ENCODE results near the gene ZBTB8B.
"Not testable (repeated sequence)": the region's sequence is repeated elsewhere in the genome, so short reads cannot be mapped to it uniquely, and the experiment has no call there.

The ZBTB8B gene

DNA sequence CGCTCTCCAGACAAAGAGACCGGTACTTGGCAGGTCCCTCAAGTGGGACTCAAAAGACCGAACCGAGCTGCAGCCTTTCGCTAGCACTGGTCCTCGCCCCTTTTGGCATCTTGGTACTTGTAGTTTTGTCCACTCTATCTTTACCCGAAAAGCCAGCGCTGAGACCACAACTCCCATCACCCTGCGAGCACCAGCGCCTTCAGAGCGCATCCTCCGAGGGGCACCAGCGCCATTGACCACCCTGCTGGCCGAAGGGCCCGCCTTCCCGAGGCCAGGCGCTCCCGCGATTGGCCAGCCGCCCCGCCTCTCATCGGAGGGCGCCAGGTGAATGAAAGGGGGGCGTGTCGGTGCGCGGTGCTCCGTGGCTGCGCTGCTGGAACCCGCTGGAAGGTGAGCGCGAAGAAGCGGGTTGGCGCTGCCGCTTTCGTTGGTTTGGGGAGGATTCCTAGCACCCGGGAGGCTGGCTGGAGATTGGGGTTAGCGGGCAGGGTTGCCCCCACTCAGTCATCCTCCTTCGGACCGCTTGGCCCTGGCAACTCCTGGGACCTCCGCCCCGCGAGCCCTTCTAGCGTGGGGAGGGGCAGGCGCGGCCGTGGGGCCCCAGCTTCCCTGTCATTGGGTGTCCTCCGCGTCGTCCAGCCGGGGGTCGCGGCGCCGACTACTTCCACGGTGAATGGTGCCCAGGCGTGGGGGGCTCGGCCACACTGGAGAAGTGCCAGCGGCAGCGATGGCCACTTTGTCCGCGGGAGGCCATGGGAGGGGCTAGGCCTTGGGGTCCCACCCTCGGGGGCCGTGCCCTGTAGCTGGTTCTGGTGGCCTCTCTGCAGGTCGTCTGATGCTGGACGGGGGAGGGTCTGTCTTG is at the start of gene ZBTB8B:
Gene ZBTB8B (plus strand): TSS at position 357 of the 862 bp plus-strand sequence. CDS start 5,553 bp downstream, outside the sequence.
- peak; percentile 84 for DNase-seq

DNA sequence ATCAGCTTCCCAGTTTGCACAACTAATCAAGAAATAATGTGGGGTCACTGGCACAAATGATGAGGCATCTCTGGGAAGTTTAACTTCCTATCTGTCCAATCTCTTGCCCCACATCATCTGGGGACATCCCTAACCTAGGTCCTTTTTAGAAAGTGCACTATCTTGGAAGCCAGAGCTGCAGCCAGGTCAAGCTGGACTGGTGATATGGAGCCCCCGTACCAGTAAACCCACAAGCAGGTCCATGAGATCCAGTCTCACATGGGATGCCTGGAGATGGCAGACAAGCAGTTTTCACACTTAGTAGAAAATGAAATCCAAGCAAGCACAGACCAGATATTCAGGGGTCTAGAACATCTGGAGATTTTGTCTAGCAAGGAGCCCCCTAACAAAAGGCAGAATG is 43.1 kb upstream of the ZBTB8B start:
- DNase-seq: no peak

DNA sequence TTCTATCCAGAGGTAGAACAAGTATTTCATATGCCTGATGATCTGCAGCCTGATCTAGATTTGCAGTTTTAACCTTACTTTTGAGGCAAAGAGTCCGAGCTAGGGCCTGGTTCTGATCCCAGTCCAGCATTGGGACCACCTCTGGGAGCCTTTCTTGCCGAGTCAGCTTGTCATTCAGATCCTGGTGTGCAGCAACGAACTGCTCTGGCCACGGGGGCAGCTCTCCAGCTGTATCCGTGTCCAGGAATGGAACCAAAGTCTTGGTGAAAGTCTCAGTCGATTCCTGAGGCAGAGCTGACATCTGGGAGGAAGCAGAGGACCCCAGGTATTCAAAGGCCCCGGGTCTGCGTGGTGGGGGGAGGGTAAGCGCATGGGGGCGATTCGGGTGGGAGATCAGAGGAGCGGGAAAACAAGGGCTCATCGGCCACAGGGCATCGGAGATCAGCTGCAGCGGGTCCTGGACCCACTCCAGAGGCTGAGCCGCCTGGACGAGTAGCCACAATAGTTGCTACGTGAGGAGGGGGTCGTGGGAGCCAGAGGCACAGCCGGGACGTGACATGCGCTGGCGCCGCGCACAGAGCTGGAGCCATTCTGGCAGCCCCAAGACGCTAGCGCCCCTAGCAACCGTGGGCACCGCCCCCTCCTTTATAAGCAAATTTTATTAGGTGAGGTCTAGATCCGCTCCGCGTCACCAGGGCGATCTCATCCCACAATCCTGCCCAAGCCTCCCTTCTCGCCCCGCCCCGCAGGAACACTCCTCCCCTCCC is 38.2 kb upstream of the ZBTB8B start:
- DNase-seq: no peak

DNA sequence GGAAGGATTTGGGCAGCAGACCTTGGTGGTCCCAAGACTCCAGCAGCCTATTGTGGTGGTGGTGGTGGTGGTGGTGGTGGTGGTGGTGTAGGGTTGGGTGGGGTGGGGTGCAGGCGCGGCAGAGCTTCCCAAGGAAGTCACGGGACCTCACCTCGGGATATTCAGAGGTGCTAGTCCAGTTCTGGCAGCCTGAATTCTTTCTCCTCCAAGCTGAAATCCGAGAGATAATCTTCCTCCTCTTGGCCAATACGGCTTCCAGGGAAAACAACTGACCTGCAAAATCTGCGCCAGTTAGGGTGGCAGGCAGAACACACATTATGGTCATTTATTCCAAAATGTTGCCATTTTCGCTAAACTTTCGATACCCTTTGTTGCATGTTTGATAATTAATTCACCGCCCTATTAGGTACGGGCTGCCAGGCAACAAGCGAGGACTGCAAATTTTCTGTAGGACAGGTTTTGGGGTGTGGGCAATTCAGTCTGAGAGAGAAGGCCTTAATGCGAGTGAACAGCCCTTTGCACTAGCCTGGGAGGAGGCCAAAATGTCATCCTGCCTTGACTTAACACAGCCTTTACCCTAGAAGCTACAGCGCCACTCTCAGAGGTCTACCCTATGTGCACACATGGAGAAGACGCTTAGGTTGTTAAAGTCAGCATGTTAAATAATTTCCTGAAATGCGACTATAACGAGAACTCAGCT is 37.5 kb upstream of the ZBTB8B start:
- no peak for DNase-seq

DNA sequence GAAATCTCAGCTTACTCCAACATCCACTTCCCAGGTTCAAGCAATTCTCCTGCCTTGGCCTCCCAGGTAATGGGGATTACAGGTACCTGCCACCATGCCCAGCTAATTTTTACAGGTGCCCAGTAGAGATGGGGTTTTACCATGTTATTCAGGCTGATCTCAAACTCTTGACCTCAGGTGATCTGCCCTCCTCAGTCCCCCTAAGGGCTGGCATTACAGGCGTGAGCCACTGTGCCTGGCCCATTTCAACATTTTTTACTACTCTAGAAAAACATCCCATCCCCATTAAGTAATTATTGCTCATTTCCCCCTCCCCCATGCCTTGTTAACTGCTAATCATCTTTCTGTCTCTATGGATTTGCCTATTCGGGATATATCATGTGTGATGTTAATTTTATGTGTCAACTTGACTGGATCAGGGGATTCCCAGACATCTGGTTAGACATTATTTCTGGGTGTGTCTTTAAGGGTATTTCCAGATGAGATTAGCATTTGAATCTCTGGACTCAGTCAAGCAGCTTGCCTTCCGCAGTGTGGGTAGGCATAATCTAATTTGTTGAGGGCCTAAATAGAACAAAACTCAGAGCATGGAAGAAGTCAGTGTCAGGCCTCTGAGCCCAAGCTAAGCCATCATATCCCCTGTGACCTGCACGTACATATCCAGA is 33.0 kb upstream of the ZBTB8B start:
- no peak for DNase-seq

DNA sequence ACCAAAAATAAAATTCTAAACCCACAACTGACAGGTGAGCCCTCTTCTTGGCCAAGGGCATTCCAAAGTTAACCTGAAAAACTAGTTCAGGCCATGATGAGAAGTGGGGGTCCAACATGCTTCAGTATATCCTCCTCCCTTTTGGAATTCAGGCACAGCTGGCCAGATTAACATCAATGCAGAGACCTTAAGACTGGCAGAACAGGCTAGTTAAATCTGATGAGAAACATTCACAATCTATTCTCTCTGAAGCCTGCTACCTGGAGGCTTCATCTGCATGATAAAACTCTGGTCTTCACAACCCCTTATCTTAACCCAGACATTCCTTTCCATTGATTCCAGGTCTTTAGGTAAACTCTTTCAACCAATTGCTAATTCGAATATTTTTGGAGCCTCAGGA is 26.7 kb upstream of the ZBTB8B start:
- DNase-seq: no peak

DNA sequence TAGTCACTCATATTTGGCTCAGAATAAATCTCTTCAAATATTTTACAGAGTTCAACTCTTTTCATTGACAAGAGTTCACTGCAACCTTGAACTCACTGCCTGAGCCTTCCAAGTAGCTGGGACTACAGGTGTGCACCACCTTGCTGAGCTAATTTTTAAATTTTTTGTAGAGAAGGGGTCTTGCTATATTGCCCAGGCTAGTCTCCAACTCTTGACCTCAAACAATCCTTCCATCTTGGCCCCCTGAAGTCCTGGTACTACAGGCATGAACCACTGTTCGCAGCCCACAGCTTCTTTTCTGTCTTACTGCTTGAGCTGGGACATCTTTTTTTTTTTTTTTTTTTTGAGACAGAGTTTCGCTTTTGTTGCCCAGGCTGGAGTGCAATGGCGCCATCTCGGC is 26.1 kb upstream of the ZBTB8B start:
- not testable (repeated sequence) for DNase-seq

DNA sequence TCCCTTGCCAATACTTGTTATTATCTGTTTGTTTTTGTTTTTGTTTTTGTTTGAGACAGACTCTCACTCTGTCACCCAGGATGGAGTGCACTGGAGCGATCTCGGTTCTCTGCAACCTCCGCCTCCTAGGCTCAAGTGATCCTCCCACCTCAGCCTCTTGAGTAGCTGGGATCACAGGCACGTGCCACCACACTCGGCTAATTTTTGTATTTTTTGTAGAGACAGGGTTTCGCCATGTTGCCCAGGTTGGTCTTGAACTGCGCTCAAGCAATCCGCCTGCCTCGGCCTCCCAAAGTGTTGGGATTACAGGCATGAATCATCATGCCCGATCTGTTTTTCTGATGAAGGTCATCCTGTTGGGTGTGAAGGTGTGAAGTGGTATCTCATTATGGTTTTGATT is 23.4 kb upstream of the ZBTB8B start:
- DNase-seq: not testable (repeated sequence)

DNA sequence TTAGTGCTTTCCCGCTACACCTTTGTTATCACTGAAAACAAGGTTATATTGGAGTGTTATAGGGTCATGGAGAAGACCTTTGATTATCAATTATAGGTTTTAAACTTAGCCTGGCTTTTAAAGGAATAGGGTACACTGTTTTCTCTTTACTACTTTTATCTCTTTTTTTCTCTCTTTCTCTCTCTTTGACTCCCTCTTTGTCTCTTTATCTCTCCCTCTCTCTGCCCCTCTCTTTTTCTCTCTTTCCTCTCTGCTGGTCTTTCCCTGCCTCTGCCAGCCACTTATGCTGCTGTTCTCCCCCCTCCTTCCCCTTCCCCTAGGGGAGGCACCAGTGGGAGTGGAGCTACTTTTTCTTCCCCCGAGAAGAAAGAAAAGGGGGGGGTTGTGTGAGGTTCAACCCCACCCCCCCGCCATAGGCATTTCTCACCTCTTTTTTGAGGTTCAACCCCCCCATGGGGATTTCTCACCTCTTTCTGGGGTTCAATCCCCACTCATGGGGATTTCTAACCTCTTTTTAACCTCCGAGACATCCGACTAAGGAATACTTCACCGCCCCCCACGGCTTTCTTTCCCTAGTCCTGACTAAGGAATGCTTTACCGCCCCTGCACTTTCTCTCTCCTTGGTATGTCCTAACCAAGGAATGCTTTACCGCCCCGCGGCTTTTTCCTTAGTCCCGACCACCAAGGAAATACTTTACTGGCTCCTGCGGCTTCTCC is 17.2 kb upstream of the ZBTB8B start:
- DNase-seq: no peak

DNA sequence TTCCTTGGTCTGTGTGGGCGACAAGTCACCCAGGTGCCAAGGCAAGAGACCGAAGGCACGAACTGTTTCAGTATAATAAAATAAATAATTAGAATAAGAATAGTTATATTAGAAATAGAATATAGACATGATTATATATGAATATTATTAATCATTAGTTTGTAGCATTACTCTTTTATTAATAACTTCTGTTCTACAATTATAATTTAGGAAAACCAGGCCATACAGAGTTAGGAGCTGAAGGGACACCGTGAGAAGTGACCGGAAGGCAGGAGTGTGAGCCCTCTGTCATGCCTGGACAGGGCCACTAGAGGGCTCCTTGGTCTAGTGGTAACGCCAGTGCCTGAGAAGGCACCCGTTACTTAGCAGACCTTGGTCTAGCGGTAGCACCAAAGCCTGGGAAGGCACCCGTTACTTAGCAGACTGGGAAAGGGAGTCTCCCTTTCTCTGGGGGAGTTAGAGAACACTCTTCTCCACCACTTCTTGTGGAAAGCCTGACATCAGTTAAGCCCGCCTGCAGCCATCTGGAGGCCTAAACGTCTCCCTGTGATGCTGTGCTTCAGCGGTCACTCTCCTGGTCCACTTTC is 16.6 kb upstream of the ZBTB8B start:
- not testable (repeated sequence) for DNase-seq

DNA sequence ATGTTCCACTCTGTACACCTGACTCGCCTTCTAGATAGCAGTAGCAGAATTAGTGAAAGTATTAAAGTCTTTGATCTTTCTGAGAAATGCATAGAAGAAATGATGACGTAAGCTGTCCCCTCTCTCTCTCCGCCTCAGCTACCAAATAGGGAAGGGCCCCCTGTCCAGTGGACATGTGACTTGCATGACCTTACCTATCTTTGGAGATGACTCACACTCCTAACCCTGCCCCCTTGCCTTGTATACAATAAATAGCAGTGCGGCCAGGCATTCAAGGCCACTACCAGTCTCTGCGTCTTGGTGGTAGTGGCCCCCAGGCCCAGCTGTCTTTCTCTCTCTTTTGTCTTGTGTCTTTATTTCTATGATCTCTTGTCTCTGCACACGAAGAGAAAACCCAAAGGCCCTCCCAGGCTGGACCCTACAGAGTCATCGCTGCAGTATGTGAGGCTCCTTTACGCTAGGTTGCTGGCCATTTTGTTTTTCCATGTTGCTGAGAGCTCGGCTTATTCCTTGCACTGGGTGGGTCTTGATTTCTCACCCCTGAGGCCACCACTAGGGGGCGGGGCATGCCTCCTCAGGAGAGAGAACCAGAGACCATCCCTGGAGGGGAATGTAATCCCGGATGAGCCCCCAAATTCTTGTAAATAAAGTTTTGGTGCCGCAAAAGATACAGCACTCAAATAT is 16.0 kb upstream of the ZBTB8B start:
- DNase-seq: no peak

DNA sequence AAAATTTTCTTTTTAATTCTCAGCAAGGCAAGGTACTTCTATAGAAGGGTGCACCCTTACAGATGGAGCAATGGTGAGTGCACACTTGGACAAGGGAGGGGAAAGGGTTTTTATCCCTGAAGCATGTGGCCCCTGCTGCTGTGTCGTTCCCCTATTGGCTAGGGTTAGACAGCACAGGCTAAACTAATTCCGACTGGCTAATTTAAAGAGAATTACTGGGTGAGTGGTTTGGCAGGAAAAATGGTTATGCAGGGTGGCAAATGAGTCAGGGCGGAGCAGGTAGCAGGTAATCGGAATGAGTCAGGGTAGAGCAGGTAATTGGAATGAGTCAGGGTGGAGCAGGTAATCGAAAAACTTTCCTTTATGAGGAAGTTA is 15.4 kb upstream of the ZBTB8B start:
- not testable (repeated sequence) for DNase-seq

DNA sequence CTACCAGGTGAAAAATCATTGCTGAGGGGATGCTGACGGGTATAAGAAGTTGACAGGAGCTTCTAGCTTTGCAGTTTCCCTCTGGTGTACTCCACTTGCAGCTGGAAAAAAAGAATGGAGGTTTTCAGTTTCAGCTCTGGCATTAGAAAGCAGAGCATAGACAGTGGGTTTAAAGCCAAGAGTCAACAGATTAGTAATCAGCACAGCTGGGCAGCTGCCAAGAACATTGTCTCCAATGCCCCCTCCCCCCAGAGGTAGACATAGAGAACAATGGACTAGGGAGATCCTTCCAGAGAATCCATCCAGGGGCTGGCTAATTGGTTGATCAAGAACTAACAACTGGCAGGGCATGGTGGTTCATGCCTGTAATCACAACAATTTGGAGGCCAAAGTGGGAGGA is 10.1 kb upstream of the ZBTB8B start:
- no peak for DNase-seq

DNA sequence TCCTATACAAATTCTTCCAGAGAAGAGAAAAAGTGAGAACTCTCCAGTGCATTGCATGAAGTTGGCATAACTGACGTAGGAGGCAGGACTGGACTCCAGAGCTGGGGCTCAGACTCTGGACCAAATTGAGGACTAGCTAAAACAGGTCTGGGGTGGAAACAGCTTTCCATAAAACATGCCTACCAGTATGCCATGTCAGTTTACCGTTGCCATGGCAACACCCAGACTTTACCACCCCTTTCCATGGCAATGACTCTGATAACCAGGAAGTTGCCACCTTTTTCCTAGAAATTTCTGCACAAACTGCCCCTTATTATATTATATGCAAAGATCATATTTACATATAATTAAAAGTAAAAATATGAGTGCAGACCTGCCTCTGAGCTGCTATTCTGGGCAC is 8.9 kb upstream of the ZBTB8B start:
- DNase-seq: no peak

DNA sequence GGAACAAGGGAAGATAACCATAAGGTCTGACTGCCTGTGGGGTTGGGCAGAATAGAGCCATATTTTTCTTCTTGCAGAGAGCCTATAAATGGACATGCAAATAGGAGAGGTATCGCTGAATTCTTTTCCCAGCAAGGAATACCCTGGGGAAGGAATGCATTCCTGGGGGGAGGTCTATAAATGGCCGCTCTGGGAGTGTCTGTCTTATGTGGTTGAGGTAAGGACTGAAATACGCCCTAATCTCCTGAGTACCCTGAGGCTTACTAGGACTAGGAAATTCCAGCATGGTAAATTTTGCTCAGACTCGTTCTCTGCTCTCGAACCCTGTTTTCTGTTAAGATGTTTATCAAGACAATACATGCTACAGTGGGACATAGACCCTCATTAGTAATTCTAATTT is 6.1 kb upstream of the ZBTB8B start:
- not testable (repeated sequence) for DNase-seq

DNA sequence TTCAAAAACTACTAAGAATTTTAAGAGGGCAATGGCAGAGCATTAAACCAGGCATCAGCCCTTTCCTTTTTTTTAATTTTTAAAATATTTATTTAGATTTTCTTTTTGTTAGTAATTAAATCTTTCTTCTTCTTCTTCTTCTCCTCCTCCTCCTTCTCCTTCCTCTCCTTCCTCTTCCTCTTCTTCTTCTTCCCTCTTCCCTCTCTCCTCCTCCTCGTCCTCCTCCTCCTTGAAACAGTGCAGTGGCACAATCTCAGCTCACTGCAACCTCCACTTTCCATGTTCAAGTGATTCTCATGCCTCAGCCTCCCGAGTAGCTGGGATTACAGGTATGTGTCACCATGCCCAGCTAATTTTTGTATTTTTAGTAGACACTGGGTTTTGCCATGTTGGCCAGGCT is 1.9 kb upstream of the ZBTB8B start:
- not testable (repeated sequence) for DNase-seq

DNA sequence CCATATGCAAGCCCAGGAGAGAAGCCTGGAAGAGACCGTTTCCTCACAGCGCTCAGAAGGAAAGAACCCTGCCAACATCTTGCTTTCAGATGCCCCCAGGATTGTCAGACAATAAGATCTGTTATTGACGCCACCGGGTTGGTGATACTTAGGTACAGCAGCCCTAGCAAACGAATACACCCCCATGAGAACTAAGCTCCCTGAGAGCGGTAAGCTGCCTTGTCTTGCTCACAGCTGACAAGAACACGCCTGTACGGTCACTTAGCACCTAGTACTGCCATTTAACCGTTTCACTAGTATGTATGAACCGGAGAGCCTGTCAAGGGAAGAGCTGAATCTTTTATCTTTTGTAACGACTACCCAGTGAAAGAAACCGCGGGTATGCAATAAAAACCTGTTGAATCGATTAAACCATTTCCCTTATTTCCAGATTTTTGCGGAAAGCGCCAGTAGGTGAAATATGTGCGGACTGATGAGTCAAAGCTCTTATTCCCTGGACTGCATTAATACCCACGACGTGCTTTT is 619 bp upstream of the ZBTB8B start:
- peak; percentile 23 for DNase-seq

DNA sequence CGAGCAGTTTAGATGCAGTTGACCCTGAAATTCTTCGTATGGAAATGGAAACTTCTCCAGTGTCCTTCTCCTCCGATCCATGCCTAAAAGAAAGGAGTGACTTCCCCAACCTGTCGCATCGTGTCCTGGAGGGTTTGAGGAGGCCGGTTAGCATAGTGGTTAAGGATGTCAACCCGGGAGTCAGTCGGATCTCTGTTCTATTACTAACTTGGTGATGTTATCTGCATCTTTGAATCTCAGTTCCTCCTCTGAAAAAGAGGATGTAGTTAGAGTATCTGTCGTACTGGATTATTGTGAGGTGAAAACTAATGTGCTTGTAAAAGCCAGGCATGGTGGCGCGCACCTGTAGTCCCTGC is 684 bp downstream of the ZBTB8B start:
- no peak for DNase-seq

DNA sequence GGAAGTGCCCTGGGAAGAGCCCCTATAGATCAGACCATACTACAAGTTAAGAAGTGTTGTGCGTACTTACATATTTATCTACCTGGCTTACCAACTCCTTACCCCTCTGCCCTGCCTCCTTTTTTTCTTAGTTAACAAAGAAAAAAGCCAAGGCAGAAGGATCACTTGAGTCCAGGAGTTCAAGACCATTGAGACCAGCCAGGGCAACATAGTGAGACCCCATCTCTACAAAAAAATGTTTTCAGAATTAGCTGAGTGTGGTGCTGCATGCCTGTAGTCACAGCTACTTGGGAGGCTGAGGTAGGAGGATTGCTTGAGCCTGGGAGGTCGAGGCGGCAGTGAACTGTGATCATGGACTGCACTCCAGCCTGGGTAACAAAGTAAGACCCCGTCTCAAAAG is 1.9 kb downstream of the ZBTB8B start:
- no peak for DNase-seq

DNA sequence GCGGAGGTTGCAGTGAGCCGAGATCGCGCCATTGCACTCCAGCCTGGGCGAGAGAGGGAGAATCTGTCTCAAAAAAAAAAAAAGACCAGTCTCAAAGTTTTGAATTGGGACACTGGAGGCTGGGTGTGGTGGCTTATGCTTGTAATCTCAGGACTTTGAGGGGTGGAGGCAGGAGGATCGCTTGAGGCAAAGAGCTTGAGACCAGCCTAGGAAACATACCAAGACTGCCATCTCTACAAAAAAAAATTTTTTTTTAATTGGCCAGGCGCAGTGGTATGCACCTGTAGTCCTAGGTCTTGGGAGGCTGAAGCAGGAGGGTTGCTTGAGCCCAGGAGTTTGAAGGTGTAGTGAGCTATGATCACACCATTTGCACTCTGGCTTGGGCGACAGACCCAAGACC is 3.9 kb downstream of the ZBTB8B start:
- DNase-seq: no peak

DNA sequence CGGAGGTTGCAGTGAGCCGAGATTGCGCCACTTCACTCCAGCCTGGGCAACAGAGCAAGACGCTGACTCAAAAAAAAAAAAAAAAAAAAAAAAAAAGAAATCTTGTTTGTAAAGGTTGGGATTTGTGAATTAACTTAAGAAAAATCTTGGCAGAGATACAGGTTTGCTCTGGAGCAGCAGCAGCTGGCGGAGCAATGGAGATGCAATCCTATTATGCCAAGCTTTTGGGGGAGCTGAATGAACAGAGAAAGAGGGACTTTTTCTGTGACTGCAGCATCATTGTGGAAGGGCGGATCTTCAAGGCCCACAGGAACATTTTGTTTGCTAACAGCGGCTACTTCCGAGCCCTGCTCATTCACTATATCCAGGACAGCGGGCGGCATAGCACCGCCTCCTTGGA is 5.6 kb downstream of the ZBTB8B start:
- no peak for DNase-seq
